IPS-NIHi7 (cell line): Measurements from ENCODE around the gene PXMP2.
"Not testable (repeated sequence)": the region's sequence is repeated elsewhere in the genome, so short reads cannot be mapped to it uniquely, and the experiment has no call there.

Experiments used
- DNase-seq: peaks from one replicate; pipeline ENCODE4 v3.0.0; 2012; ENCODE audit warnings: mixed read lengths; ENCODE audit errors: extremely low spot score

The PXMP2 gene

DNA sequence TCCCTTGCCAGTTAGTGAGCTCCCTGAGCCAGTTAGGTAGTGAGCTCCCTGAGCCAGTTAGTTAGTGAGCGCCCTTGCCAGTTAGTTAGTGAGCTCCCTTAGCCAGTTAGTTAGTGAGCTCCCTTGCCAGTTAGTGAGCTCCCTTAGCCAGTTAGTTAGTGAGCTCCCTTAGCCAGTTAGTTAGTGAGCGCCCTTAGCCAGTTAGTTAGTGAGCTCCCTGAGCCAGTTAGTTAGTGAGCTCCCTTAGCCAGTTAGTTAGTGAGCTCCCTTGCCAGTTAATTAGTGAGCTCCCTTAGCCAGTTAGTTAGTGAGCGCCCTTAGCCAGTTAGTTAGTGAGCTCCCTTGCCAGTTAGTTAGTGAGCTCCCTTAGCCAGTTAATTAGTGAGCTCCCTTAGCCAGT lies 4.6 kb downstream of the PXMP2 start:
- DNase-seq: not testable (repeated sequence)

DNA sequence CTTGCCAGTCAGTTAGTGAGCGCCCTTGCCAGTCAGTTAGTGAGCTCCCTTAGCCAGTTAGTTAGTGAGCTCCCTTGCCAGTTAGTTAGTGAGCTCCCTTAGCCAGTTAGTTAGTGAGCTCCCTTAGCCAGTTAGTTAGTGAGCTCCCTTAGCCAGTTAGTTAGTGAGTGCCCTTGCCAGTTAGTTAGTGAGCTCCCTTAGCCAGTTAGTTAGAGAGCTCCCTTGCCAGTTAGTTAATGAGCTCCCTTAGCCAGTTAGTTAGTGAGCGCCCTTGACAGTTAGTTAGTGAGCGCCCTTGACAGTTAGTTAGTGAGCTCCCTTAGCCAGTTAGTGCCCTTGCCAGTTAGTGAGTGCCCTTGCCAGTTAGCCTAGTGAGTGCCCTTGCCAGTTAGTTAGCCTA lies 7.5 kb downstream of the PXMP2 start:
- DNase-seq: not testable (repeated sequence)

DNA sequence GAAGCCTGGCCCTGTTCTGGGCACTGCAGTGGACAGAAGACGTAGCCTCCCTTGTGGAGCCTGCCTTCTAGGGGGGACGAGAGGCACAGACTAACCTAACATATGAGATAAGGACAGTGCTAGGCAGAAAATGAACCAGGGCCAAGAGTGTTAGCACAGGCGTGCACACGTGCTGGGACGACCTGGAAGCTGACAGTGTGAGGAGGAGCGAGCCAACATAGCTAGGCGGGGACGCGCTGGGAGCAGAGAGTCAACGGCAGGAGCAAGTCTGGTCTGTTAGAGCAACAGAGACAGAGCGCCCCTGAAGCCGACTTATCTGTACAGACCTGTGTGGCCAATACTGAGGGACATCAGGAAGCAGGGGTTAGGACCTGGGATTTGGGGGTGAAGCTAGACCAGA lies 8.0 kb downstream of the PXMP2 start:
- DNase-seq: no peak

DNA sequence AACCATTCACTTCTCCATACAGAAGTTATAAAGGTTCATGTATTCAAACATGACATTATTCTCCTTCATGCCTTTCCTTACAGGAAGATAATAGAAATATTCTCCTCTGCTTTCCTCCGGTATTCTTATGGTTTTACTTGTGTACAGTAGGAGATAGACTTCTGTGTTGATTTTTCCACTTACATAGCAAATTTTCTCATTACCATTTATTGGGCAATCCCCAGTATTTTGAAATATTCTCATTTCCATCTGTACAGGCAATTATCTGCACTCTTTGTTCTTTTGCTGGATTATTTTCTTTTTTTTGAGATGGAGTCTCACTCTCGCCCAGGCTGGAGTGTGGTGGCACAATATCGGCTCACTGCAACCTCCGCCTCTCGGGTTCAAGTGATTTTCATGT lies 11.0 kb downstream of the PXMP2 start:
- DNase-seq: no peak

DNA sequence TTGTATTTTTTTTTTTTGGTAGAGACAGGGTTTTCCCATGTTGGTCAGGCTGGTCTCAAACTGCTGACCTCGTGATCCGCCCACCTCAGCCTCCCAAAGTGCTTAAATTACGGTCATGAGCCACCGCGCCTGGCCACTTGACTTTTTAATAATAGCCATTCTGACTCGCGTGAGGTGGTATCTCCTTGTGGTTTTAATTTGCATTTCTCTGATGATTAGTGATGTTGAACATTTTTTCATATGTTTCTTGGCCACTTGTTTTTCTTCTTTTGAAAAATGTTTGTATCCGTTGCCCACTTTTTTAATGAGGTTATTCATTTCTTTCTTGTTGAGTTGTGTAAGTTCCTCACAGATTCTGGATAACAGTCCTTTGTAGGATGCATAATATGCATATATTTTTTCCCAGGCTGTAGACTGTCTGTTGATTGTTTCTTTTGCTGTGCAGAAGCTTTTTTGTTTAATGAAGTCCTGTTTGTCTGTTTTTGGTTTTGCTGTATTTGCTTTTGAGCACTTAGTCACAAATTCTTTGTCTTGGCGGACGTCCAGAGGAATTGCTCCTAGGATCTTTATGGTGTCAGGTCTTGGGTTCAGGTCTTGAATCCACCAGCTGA lies 12.9 kb downstream of the PXMP2 start:
- no peak for DNase-seq

DNA sequence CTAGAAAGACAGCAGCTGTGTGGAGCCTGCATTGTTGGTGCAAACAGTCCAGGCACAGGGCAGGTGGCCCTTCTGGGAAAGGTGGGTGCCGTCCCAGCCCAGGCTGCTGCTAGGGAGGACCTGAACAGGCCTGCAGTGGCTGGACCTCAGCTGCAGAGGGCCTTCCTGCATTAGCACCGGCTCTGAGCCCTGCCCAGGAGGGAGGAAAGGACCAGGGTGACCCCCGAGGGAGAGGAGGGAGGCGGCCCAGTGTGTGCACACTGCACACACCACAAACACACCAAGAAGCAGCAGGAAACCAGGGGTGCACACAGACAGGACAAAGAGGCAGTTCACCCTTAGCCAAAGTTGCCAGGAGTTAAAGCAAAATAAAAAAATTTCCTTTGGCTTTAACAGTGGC lies 15.3 kb downstream of the PXMP2 start:
- no peak for DNase-seq

DNA sequence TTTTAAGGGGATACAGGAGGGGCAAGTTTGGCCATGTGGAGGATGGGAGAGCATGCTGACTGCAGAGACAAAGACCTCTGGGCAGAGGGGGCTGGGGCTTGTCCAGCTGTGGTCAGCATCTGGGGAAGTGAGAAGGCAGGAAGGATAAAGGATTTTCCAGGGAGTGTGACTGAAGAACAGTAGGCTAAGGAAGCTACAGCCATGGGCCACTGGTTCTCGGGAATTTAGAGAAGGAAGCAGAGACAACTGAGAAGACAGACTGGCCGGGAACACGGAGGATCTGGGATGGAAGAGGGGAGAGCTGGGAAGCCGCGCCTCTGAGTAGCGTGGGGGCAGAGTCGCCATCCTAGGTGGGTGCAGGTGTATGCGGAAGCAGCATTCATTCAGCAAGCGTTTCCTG lies 16.3 kb downstream of the PXMP2 start:
- DNase-seq: no peak

DNA sequence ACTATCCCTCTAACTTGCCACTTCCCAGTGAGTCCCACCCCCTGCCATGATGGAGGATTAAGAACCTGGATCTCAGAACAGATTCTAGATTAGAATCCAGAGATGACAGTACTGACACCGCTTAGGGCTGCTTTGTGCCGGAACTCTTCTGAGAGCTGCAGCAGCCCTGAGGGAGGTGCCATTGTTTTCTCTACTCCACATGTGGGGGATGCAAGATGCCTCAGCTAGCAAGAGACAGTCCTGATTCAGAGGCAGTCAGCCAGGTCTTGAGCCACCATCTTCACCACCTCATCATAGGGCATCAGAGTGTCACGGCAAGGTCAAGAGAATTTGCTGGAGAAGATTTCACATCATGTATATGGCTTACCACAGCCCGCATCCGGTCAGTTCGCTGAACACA lies 19.9 kb downstream of the PXMP2 start:
- DNase-seq: no peak

DNA sequence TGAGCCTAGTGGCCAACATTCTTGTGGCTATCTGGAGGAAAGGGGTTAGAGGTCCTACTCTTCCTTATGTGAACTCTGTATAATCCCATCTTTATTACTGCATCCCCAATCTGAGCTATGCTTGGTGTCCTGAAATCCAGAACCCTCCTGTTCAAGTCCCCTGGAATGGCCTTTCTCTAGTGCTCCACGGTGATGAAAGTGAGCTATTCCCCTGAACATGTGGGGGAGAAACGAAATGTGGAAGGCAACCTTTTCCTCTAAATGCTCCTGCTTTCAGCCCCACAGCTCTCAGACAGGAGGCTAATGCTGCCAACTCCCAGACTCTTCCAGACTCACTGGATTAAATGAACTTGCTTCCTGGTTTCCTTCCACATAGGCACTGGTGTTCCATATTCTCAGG lies 20.8 kb downstream of the PXMP2 start:
- DNase-seq: no peak

DNA sequence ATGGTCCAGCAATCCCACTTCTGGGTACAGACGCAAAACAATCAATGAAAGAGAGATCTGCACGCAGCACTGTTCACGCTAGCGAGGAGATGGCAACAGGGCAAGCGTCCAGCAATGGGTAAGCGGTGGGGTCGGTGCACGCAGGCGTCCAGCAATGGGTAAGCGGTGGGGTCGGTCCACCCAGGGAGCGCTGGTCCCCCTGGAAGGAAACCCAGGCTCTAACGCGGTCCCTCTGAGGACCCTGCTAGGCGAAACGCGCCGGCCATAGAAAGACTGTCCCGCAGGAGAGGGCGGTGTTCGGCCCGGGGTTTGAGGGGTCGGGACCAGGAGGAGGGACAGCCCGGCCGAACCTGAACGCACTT lies 22.6 kb downstream of the PXMP2 start:
- DNase-seq: no peak

DNA sequence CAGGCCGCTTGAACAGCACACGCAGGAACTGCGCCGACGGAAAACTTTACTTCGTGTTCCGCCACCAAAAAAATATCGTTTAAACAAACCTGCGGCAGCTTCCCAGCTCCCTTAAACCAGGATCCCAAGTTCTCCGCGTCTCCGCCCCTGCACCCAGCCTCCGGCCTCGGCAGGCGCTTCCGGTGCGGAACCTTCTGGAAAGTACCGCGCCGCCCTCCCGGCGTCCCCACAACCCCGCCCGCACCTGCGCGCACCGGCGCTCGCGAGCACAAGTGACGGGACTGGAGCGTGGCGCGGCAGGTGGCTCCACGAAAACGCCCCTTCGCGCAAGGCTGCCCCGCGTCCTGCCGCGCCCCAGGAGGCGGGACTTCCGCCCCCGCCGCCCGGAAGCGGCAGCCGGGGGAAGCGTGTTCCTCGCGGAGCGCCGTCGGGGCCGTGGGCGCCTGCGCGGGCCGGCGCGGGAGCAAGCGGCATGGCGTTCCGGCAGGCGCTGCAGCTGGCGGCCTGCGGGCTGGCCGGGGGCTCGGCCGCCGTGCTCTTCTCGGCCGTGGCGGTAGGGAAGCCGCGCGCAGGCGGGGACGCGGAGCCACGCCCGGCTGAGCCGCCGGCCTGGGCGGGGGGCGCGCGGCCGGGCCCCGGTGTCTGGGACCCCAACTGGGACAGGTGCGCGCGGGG lies 23.2 kb downstream of the PXMP2 start, which contains the start of gene PGAM5:
Gene PGAM5 (plus strand): TSS at position 438 of the 675 bp plus-strand sequence. CDS start 35 bp downstream, at position 473.
- peak; percentile 86 for DNase-seq

DNA sequence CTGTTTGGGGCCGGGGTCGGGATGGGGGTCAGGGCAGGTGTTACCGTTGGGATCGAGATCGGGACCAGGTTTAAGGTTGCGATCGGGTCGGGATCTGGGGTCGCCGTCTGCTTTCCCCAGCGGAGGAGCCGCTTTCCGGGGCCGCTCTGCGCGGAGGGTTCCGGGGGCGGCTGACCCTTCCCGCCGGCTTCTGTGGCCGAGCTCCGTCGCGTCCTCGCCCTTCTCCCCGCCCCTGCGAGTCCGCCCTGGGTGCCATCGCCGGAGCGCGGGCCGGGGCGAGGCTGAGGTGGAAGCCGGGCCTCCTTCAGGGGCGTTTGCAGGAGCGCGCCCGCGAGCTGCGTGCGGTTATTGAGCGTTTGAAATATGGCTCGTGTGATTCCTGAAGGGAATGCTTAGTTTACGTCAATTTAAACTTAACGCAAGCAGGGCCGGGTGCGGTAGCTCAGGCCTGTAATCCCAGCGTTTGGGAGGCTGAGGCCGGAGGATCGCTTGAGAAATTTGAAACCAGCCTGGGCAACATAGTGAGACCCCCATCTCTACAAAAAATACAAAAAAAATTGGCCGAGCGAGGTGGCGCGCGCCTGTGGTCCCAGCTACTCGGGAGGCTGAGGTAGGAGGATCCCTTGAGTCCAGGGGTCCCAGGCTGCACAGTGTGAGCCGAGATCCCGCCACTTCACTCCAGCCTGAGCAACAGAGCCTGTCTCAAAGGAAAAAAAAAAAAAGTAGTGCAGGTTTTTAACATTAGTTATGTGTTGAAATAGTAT lies 23.9 kb downstream of the PXMP2 start:
- DNase-seq: peak; percentile 55

DNA sequence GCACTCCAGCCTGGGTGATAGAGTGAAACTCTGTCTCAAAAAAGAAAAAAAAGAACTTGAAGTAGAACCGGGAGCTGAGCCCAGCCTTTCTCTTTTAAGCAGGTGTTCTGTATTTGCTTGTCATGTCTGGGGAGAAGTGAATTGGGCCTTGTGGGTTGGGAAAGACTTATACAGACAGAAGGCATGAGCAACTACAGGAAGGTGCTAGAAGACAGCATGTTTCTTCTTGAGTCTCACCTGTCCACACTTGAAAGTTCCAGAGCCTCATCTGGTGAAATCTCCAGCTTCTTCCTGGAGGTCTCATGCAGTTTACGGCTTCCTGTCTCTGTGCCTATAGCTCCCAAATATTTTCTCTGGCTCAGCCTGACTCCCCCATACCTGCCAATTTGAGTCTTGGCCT lies 25.7 kb downstream of the PXMP2 start:
- no peak for DNase-seq

DNA sequence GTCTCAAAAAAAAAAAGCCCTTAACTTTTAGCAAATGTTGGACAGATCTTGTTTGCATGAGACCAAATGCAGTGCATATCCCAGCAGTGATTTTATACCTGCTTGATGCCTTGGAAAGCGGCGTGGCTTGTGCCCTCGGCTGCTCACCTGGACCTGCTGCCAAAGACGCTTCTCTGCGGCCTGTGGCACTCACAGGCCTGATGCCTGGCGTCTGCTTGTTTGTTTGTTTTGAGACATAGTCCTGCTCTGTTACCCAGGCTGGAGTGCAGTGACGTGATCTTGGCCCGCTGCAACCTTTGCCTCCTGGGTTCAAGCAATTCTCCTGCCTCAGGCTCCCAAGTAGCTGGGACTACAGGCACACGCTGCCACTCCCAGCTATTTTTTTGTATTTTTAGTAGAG lies 28.5 kb downstream of the PXMP2 start:
- DNase-seq: no peak

DNA sequence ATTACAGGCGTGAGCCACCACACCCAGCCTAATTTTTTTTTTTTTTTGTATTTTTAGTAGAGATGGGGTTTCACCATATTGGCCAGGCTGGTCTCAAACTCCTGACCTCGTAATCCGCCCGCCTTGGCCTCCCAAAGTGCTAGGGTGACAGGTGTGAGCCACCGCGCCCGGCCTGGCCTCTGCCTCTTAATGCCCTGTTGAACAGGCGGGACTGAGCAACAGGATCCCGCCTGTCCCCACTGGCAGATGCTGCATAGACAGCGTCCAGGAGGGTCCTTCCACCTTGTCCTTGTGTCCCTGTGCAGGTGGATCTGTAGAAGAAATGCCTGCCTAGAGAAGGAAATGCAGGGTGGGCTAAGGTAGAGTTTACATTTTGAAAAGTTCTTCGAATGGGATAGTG lies 29.0 kb downstream of the PXMP2 start:
- no peak for DNase-seq

DNA sequence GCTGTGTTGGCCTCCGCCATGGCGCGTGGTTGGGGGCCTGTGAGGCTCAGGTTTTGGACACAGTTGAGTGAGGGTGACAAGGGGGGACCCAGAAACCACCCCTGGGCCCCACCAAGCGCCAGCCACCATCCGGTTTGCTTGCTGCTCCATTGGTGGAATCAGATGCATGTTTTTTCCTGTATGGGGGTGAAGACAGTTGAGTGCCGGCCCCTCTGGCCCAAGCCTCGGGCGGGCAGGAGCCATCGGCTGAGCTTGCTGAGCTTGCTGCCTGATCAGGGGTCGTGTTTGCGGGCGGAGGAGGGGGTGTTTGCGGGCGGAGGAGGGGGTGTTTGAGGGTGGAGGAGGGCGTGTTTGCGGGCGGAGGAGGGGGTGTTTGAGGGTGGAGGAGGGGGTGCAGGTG lies 29.6 kb downstream of the PXMP2 start:
- no peak for DNase-seq

DNA sequence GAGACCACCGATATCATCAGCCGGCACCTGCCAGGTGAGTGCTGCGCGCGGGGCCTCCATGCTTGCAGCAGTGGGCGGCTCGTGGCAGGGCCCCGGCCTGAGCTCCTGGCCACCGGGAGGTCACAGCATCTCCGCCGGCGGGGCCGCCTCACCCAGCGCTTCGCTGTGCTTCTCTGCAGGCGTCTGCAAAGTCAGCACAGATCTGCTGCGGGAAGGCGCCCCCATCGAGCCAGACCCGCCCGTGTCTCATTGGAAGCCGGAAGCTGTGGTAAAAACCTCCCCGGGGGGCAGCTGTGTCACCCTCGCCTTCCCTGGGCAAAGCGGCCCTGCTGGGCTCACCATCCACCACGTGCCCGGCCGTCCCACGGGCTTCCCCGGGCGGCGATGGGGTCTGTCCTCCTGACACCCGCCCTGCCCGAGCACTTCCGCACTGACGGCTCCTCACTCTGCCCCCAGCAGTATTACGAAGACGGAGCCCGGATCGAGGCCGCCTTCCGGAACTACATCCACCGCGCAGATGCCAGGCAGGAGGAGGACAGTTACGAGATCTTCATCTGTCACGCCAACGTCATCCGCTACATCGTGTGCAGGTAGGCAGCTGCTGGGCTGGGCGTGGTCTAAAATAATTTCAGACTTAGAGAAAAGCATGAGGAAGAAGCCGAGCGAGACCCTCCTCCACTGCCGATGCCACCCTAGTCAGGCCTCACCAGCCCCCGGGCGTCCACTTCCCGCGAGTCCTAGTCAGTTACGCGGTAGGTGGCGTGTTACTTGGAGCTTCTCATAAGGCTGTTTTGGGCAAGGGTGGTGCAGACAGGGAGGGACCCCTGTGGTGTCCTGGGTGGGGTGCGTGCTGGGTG lies 30.4 kb downstream of the PXMP2 start:
- DNase-seq: peak; percentile 11

DNA sequence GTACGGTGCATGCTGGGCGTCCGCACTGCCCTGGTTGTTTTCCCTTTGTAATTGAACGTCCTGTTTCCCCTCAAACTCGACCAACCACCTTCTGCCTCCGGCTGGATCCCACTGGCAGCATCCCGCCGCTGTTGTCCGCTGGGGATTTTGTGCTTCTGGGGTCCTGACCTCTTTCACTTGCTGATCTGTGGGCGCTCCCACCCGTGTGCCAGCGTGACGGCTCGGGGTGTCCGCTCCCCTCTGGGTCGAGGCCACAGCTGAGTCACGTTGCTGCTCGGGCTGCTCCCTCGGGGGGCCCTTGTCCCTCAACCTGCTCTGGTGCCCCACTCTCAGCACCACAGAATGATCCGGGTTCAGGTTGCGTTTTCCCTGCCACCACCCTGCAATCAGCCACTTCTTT lies 31.3 kb downstream of the PXMP2 start:
- DNase-seq: no peak

DNA sequence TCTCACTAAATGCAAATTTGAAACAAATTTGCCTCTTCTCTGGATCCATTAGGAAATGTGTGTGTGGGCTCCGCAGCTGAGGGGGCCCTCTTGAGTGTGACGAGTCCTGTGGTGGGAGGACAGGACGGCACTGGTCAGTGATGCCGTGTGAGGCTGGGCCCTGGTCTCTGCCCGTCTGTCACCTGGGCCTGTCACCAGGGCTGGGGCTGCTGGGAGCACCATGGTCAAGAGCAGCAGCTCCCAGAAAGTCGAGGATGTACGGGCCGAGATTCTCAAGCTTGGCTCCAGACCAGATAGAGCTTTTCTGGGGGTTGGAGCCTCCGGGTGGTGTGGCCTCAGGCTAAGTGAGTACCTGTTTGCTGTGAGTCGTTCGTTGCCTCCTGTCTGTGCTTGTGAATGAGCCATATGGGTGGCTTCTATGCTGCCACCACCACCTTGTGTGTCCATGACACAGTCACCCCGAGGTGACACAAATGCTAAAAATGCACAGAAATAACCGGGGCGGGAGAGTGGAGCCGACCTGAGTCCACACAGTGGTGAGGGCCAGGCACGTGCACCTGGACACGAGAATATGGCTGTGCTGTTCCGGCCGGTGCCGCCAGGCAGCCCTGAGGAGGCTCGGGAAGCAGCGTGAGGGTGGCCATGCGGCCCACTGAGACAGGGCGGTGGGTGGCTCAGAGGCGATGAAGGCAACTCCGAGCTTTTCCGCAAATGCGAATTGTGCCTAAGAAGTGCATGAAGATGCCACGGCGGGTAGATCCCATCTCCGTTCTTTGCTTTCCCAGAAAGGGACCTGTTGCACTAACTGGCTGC lies 32.0 kb downstream of the PXMP2 start:
- DNase-seq: no peak

DNA sequence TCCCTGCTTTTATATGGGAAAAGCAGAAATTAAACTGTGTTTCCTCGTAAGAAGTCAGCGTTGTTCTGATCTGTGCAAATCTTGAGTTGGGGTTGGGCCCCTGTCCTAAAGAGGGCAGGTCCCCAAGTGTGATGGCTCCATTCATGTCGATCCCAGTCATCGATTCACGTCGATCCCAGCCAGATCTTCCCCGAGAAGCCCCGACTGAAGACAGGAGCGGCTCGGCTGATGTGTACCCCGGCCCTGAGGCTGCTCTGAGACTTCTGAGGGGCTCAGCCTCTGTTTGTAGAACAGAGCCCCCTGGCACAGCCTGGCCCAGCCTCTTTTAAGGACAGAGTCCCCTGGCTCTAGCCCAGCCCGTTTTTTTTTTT lies 32.6 kb downstream of the PXMP2 start:
- no peak for DNase-seq

DNA sequence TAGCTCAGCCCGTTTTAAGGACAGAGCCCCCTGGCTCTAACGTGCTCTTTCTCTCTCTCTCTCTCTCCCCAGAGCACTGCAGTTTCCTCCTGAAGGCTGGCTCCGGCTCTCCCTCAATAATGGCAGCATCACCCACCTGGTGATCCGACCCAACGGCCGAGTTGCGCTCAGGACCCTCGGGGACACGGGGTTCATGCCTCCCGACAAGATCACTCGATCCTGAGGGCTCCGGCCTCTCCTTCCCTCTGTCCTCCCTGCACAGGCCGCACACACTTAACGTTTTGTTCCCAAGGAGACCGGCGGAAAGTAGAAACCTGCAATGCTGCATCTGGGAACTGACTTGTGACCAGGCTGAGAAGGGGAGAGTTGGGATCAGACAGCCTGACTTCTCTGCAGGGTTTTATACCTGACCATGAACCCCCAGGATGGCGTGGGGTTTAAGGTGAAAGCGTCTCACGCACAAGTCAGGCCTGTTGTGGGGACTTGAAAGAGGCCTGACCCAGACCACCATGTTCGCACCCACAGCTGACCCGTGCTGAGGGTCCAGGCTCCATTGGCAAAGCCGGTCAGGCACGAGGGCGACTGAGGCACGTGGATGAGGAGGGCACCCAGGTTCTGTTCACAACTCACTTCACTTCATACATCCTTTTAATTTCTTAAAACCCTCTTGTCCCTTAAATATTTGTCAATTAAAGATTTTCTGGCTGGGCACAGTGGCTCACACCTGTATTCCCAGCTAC lies 33.4 kb downstream of the PXMP2 start:
- DNase-seq: no peak
